ENCODE measurements around the gene RERE. TPM values are rescaled to one million over a fixed set of nuclear protein-coding genes. Genes with fewer than 3 reads are reported as not detected.

RERE gene
- polyA plus RNA-seq, 10 donors = 61.7 to 94.3 (median 77.6) TPM

GRCh38 chr1:8693107-8693506, 124.3 kb downstream of the RERE start:
- DNase-seq = no peak

DNA sequence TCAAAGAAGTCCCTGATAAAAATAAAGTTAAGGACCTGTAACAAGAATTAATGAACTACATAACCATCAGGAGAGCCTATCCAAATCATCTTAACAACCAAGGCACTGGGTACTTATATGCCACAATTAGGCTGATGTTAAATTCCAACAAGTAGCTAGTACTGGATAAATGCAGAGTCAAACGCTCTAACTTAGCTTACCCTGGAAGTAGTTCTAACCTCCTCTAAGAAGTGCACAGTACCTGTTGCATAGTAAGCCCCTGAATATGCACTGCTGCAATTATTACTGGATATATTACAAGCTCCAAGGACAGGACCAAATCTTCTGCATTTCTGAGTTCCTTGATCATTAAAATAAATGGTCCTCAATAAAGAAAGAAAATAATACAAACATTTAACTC, 125.8 kb downstream of the RERE start:
- no peak for DNase-seq

GRCh38 chr1:8690253-8690525, 127.3 kb downstream of the RERE start:
- DNase-seq = no peak

DNA sequence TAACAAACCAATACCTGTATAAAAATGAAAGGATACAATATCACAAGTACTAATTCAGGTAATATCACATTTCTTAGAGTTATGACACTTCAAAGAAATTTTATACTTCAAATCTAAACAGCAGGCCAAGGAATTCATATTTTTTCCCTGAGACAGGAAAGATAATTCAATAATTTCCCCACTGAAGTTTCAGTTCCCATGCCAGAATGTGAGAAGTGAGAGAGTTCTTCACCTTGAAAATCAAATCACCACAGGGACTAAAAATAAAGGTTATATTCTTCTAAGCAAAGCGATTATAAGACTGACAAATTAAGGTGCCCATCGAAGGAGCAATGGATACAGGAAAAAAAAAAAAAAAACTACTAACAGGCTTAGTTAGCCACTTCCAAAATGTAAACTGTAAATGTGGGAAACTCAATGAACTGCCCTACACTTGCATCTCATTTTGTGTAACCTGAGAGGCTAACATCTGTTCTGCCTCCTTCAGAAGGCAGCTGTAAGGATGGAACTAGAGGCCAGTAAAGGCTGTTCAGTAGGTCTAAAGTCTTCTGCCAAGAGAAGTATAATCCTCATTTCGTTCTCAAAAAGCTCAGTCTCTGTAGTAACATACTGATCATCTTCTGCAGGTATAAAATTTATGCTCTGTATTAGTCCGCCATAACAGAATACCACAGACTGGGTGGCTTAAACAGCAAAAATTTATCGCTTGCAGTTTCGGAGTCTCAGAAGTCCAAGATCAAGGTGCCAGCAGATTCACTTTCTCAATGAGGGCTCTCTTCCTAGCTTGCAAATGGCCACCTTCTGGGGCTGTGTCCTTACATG, 127.8 kb downstream of the RERE start:
- no peak for DNase-seq

DNA sequence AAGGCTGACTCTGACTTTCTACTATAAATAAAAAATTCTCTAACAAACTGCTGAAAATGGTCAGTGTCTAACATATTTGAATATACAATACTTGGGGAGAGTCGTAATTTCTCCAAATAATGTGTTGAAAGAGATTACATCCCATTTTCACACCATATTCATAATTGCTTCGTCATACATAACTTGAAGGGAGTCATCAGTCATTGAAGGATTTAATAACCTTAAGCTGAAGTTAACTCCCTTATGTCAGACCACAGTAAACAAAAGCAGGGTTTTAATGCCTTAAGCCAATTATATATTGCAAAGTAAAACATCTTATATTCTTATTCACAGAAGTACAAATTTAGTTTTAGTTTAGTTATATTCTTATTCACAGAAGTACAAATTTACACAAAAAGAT, 129.9 kb downstream of the RERE start:
- DNase-seq = no peak

DNA sequence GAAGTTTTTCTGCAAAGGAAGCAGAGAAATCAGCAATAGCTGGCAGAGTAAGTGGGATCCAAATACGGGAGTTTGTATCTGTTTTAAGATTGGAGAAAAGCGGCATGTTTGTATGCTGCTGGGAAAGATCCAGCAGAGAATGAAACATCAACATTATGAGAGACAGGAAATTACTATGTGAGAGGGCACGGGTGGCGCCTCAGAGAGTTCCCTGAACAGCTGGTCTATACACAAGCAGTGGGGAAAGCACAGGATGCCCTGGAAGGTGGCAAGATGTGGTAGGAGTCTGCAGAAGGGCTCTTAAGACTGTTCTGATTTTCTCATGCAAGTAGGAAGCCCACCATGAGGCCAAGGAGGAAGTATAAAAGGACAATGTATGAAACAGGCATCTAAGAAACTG, 130.4 kb downstream of the RERE start:
- no peak for DNase-seq

GRCh38 chr1:8685463-8685862, 132.0 kb downstream of the RERE start:
- no peak for DNase-seq

DNA sequence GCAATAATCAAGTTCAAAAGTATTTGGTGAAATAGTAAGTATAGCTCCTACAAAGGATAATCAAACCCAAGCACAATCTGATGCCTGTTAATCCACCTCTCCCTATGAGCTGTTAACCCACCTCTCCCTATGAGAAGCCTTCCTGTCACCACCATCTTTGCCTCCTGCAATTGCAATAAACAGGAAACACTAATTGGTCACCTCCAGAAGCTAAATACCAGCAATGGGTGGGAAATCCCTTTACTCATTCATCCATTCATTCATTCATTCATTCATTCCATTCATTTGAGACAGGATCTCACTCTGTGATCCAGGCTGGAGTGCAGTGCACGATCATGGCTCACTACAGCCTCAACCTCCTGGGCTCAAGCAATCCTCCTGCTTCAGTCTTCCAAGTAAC, 132.8 kb downstream of the RERE start:
- DNase-seq = no peak

DNA sequence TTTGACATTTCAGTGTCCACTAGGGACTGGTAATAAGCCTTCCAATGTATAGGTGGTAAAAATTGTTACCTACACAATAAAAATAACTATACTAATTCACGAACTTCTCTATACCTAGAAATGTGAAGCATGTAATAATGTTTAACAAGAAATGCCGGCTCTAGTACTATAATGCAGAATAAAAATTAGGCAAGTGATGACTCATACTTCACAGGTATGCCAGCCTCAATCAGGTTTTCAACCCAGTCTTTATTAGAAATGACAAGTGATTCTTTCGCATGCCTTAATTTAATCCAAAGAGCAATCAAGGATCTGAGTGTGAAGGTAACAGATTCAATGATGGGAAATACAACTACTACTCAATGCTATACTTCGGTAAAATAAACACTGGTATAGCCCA, 134.9 kb downstream of the RERE start:
- no peak for DNase-seq

- DNase-seq = no peak
These were observed 135.5 kb downstream of the RERE start for GRCh38 chr1:8681911-8682310.

- no peak for DNase-seq
These were observed 136.5 kb downstream of the RERE start for GRCh38 chr1:8680664-8681650.

- DNase-seq = no peak
These were observed 137.3 kb downstream of the RERE start for GRCh38 chr1:8679929-8680663.

- no peak for DNase-seq
These were observed 138.0 kb downstream of the RERE start for GRCh38 chr1:8679395-8679800.

DNA sequence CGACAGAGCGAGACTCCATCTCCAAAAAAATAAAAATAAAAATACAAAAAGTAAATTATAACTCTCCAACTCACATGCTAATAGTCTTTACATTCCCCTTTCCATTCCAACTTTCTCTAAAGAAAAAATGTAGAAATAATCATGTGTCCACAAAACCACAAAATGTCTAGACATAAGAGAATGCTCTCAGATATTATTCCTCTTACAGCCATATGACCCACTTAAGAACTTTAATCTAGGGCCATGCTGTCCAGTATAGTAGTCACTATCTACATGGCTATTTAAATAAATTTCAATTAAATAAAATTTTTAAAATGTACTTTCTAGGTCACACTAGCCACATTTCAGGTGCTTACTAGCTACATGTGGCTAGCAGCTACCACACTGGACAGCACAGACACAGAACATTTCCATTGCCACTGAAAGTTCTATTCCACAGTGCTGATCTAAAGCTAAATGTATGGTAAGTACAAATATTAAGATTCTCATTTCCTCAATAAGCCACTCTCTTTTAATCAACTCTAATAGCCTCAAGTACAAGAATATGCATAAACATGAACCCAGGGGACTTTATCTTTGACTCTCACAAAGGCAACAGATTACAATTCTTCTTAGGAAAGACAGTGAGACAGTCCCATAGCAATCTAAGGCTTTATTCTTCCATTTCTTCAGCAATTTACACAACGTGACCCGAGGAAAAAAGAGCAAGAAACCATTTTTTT, 138.6 kb downstream of the RERE start:
- no peak for DNase-seq

GRCh38 chr1:8677782-8678181, 139.7 kb downstream of the RERE start:
- DNase-seq = no peak

GRCh38 chr1:8676813-8677212, 140.6 kb downstream of the RERE start:
- no peak for DNase-seq

GRCh38 chr1:8676072-8676471, 141.4 kb downstream of the RERE start:
- DNase-seq = no peak

- DNase-seq = no peak
These were observed 142.5 kb downstream of the RERE start for GRCh38 chr1:8674912-8675311.

- no peak for DNase-seq
These were observed 143.0 kb downstream of the RERE start for GRCh38 chr1:8674481-8674880.

DNA sequence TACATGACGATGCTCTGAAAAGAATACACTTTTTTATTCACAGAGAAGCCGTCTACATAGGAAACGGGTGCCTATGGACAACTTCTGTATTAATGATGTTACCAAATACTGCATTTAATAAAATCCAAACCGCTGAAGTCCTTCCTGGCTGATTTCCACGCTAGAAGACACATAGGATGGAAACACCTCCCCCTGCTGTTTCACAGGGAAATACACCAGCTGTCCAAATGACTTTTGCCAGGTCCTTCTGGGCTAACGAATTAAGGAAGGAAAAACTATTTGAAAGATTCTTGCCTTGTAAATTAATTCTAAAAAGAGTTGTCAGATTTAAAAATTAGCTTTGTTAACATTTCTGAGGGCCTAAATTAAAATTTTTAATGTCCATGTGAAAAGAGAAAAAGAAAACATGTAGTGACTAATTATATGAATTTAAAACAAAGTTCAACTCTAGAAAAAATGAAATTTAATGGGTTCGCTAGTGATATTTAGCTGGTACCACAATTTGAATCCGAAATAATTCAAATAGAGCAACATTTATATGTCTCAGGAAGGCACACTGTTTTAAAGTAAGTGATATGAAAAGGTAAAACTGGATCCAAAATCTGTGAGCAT, 146.0 kb downstream of the RERE start:
- DNase-seq = peak; percentile 70 to 88 (median 79)

GRCh38 chr1:8670371-8670818, 147.0 kb downstream of the RERE start:
- DNase-seq = no peak

Data from muscle of back (tissue), 11 donors.